SKM-1 (cell line): ENCODE results near the gene PLA2G4A.

Source experiments
- DNase-seq: peaks from one replicate; lab custom pipeline; 2025; ENCODE audit not compliant: unreplicated experiment; lab: John Stamatoyannopoulos, UW

The PLA2G4A gene

DNA sequence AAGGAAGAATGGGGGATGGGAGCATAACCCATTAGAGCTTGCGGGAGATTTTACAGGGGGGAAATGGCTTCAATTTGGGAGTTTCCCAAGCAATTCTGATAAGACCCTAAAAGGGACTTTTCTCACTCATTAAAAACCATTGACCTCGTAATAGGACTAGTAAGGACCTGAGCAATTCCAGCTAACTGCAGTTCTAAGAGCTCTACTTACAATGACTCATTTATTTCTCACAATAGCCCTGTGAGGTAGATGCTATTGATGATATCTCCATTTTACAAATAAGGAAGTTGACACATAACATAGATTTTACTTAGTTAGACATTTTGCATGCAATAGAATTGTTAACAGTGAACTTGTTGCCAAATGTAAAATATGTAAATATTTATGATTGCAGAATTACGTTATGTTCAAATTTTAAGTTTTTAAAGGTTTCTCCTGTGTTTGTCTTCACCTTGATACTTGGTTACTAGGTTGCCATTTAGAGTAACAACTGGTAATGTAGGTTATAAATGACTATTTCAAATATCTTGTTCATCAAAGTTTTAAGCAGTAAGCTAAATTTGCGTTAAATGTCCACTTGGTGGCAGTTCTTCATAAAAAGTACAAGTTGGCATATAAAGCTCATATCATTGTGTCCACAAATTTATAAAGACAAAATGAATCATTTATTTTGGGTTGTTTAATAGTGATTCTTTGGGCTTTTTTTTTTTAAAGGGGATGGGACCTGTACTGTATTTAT, 182.0 kb downstream of the PLA2G4A start:
- DNase-seq: no peak

DNA sequence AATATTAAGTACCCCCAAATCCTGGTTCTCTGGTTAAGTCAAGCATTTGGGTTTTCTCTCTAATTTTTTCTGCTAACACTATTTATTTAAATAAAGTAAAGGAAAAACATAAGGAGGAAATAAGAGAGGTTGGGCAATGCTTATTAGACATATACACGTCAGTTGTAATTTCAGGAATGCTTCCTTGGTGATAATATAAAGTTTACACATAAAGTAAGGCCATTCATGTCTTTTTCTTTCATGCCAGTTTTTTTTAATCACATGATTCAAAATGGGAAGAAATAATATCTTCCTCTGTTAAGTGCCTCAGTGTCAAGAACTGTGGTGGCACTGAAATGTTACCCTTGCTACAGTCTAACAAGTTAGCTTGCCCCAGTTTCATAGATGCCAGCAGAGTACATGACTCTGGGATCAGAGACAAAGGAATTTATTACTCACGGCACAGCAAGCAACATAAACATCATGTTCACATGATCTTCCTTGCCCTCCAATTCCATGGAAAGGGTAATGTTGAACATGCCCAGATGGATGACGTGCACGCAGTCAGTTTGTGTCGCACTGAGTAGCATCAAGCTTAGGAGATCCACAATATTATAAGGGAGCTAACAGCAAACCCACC, 184.9 kb downstream of the PLA2G4A start:
- no peak for DNase-seq

DNA sequence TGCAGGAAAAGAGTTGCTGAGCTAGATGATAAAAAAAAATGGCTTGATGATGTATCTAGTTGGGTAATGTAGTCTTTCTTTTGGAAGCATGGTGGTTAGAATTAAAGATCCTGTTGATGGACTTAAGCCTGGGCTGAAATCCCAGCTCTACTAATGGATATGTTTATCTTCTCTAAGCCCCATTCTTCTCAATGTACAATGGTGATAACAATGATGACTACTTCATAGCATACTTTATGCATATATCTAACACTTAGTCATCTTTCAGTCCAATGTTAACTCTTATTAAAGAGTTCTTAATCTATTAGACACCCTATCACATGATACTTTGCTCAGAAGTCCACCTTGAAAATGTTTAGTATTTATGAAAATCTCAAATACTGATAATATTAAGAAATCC, 189.5 kb downstream of the PLA2G4A start:
- no peak for DNase-seq

DNA sequence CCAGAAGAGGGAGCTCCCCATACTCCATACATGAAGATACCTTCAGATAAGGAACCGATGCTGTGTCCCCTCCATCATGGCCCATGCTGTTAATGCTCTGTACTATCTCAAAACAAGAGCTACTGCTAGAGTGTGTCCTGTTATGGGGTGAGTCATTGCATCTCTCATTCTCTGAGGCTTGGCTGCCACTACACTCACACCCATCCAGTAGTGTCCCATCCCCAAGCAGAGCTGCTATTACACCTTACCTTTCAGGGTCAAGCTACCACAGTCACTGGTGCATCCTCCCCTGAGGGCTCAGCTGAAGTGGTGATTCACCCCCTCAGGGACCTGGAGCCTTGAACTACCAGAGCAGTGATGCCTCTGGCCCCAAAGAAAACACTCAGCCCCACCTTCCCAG, 198.5 kb downstream of the PLA2G4A start:
- DNase-seq: no peak

DNA sequence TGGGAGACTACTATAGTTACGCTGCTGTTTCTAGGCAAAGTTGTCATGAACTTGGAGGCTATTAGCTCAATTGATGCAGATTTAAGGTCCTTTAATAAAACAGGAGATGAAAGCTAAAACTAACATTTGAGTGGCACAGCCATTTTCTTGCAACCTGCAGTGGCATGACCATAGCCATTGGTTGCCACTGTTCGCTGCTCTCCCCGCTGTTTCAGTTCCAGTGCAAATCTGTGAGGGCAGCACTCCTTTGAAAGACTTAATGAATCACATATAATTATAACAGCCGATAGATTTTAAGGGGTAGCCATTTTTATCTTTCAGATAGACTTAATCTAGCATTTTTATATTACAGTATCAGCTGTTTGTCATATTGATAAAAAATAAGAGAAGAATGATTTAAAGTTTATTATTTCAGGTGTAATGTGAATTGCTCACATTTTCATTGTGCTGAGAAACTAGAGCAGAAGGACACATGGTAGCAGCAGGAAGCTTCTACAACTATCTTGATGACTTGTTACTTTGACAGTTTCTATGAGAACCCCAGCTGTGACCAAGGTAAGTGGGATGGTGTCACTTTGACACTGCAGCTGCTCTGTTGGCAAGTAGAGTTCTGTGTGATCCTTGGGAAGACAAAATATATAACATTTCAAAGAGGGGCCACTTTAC, 203.7 kb downstream of the PLA2G4A start:
- no peak for DNase-seq

DNA sequence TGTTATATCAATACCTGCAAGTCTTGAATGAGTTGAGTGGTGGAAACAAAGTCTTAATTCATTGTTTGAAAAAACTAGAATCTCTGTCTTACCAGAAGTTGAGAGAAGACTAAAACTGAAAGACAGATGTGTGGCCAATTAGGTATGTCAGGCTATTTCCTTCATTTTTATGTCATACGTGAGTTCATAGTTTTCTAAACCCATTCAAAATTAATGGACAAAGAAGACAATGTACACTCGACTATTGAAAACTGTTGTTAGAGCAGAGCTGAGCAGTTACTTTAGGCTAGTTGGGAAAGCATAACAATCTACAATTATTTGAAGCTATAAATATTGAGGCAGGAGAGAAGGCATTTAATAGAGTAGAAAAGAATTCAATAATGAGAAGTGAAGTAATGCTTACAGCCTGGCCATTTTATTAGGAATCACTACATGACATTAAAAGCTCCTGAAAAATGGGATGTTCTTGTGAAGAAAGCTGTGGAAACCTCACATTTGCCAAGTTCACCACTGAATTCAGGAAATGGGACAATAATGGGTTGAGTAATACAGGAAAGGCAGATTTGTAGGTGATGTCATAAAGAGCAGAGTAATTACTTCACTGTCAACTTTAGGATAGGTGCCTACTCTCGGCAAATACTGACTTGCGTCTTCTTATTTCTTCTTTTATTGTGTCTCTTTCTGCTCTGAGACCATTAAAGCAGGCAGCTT, 204.4 kb downstream of the PLA2G4A start:
- DNase-seq: peak; percentile 58

DNA sequence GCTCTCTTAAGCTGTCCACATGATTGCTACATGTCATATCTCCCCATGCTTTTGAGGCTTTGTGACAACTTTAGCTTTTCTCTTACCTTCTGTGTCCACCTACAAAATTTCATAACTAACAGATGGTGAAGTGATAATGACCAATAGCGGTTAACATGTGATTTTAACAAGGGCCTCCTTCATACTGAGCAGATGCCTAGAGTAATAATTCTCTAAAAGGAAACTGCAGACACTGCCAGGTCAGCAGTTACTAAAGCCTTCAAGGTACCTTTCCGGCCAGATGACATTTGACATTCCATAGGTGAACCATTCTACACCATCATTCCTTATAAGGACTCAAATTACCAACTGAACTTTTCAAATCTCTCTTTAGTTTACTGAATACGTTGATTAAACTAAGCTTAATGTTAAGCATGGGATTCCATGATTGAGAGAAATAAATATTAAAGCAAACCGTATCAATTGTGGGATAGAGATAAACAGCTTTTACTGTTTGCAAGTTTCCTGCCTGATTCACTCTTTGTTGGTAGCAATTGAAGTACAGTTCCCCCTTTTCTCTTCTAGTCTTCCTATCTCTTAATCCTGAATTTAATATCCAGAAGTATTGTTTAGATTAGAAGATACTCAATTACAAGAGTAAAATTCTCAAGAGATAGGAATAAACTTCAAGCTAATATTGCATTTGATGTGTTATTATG, 205.1 kb downstream of the PLA2G4A start:
- no peak for DNase-seq

DNA sequence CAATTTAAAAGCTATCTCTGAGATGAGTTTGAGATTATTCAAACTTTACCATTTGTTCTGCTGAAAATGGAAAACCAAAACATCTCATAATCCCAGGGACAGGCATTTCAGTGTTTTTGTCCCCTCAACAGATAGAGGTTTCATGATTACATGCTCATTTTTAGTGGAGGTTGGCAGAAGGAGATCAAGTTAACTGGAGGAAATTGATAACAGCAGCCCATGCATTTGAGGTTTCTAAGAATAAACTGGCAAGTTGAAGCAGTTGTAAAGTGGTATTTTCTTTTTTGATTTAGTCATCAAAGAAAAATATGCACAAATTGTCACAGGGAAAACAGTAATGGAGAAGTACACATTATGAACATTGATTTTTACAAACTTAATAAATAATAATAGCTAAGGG, 205.8 kb downstream of the PLA2G4A start:
- no peak for DNase-seq

DNA sequence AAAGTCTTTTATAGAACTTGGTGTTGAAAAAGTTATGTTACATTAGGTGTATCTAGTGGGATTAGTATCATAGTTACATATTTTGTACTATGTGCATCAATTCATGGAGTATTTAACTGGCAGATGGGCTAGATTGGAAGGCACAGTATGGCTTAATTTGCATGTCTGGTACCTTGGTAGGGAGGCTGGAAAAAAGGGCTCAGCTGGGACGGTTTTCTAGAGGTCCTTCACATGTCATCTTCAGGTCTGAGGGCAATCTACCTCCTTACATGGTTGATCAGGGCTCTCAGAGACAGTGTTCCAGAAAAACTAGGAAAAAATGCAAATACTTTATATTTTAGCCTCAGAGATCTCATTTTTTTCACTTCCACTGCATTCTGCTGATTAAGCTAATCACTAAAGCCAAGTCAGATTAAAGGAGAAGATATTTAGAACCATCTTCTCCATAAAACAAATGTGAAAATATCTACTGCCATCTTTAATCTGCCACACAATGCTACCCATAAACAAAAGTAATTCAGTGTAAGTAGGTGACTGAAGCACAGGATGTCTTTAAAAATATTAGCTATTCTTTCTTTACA, 209.3 kb downstream of the PLA2G4A start:
- no peak for DNase-seq
